ENCODE data around the gene RAB9B.

GRCh38 chrX:103823591-103823990 lies 8.5 kb downstream of the RAB9B start:
- TF ChIP-seq POLR2A (IDR thresholded peaks at IDR 0.05; ENCODE audit: low read length) (no peak), KDM1A (IDR thresholded peaks at IDR 0.05; ENCODE audit: low read depth) (no peak), BHLHE40 (IDR thresholded peaks at IDR 0.05; ENCODE audit: low read depth, low read length) (no peak), MYC (IDR thresholded peaks at IDR 0.05; ENCODE audit: borderline replicate concordance, low read length) (no peak)
- TF ChIP-seq, protein P1, sequence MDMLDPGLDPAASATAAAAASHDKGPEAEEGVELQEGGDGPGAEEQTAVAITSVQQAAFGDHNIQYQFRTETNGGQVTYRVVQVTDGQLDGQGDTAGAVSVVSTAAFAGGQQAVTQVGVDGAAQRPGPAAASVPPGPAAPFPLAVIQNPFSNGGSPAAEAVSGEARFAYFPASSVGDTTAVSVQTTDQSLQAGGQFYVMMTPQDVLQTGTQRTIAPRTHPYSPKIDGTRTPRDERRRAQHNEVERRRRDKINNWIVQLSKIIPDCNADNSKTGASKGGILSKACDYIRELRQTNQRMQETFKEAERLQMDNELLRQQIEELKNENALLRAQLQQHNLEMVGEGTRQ (IDR thresholded peaks at IDR 0.05) = no peak
- TF ChIP-seq, protein P2, sequence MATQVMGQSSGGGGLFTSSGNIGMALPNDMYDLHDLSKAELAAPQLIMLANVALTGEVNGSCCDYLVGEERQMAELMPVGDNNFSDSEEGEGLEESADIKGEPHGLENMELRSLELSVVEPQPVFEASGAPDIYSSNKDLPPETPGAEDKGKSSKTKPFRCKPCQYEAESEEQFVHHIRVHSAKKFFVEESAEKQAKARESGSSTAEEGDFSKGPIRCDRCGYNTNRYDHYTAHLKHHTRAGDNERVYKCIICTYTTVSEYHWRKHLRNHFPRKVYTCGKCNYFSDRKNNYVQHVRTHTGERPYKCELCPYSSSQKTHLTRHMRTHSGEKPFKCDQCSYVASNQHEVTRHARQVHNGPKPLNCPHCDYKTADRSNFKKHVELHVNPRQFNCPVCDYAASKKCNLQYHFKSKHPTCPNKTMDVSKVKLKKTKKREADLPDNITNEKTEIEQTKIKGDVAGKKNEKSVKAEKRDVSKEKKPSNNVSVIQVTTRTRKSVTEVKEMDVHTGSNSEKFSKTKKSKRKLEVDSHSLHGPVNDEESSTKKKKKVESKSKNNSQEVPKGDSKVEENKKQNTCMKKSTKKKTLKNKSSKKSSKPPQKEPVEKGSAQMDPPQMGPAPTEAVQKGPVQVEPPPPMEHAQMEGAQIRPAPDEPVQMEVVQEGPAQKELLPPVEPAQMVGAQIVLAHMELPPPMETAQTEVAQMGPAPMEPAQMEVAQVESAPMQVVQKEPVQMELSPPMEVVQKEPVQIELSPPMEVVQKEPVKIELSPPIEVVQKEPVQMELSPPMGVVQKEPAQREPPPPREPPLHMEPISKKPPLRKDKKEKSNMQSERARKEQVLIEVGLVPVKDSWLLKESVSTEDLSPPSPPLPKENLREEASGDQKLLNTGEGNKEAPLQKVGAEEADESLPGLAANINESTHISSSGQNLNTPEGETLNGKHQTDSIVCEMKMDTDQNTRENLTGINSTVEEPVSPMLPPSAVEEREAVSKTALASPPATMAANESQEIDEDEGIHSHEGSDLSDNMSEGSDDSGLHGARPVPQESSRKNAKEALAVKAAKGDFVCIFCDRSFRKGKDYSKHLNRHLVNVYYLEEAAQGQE (IDR thresholded peaks at IDR 0.05) = no peak
- TF ChIP-seq, protein P3, sequence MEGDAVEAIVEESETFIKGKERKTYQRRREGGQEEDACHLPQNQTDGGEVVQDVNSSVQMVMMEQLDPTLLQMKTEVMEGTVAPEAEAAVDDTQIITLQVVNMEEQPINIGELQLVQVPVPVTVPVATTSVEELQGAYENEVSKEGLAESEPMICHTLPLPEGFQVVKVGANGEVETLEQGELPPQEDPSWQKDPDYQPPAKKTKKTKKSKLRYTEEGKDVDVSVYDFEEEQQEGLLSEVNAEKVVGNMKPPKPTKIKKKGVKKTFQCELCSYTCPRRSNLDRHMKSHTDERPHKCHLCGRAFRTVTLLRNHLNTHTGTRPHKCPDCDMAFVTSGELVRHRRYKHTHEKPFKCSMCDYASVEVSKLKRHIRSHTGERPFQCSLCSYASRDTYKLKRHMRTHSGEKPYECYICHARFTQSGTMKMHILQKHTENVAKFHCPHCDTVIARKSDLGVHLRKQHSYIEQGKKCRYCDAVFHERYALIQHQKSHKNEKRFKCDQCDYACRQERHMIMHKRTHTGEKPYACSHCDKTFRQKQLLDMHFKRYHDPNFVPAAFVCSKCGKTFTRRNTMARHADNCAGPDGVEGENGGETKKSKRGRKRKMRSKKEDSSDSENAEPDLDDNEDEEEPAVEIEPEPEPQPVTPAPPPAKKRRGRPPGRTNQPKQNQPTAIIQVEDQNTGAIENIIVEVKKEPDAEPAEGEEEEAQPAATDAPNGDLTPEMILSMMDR (IDR thresholded peaks at IDR 0.05) = no peak

Measured in A549 (cell line).